Ovary (tissue), 3 donors: ENCODE measurements around the gene CYSTM1.

Experiments used
- POLR2A ChIP-seq: fragments of 450-650 bp; IDR thresholded peaks from one replicate; pipeline ENCODE4 v1.6.1; 2017; ENCODE audit warnings: antibody characterized with exemption, mild to moderate bottlenecking, moderate library complexity
- TF ChIP-seq, protein P1 (sequence below), 3 donors: fragments of 450-650 bp in 2 of 3; fragments of 200-600 bp in 1 of 3; IDR thresholded peaks; one replicate each; pipeline versions ENCODE4 v1.5.1 to v1.8.0; 2016 to 2022; ENCODE audit warnings: antibody characterized with exemption in 3 of 3, mild to moderate bottlenecking in 1 of 3
- donor health status: DM: no; HTN: no; CAD: no.

DNA sequence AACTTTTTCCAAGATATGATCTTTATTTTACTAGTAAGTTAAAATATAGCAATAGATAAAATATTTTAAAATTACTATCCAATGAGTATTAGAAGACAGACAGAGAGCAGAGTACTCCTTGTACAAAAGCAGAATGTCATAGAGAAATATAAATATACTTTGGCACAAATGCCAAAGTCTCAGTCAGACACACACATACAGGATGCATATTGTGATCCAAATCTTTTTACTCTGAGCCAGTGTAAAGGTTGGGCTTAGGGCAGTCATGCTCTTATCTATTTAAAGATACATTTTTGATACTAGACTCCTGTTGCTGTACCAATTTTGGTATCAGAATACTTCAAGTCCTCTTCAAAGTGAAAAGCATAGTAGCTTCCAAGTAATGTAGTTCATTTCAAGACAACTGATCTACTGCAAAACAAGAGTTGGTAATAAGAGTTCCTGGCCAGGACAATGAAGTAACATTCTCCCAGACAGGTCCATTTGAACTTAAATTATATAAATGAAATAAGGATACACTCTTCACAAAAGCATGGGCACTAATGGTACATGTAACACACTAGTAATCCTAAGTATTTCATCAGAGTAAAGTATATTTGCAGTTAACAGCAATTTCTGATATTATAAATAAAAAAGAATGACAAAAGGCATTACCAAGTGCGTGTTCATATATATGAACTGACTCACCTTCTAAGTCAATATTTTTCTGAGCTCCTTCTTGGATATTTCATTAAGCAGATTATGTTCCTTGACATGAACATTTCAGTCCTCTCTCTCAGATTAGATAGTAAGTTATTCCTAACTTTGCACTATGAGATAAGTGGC, 117.4 kb downstream of the CYSTM1 start:
- TF ChIP-seq, protein P1, sequence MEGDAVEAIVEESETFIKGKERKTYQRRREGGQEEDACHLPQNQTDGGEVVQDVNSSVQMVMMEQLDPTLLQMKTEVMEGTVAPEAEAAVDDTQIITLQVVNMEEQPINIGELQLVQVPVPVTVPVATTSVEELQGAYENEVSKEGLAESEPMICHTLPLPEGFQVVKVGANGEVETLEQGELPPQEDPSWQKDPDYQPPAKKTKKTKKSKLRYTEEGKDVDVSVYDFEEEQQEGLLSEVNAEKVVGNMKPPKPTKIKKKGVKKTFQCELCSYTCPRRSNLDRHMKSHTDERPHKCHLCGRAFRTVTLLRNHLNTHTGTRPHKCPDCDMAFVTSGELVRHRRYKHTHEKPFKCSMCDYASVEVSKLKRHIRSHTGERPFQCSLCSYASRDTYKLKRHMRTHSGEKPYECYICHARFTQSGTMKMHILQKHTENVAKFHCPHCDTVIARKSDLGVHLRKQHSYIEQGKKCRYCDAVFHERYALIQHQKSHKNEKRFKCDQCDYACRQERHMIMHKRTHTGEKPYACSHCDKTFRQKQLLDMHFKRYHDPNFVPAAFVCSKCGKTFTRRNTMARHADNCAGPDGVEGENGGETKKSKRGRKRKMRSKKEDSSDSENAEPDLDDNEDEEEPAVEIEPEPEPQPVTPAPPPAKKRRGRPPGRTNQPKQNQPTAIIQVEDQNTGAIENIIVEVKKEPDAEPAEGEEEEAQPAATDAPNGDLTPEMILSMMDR (IDR thresholded peaks at IDR 0.05) = no peak
- TF ChIP-seq POLR2A = no peak
